Measurements from ENCODE around the gene B3GAT2.
A peak's percentile ranks its signal among the peaks of the same experiment; 100 is the strongest.

The B3GAT2 gene

GRCh38 chr6:70886071-70886470 lies 70.8 kb downstream of the B3GAT2 start:
- H3K4me3 ChIP-seq (ENCODE audit: control insufficient read depth, low read depth, low read length) = no peak overlapping the region
- no peak for TF ChIP-seq CTCF (conservative IDR thresholded peaks at IDR 0.05; ENCODE audit: control insufficient read depth, insufficient read depth, low read depth, low read length)
- no peak for DNase-seq (ENCODE audit: low read depth)

- H3K4me3 ChIP-seq (ENCODE audit: control insufficient read depth, low read depth, low read length) = no peak overlapping the region
- peak; percentile 42 for DNase-seq (ENCODE audit: low read depth)
- peak; percentile 86 for TF ChIP-seq CTCF (conservative IDR thresholded peaks at IDR 0.05; ENCODE audit: control insufficient read depth, insufficient read depth, low read depth, low read length)
Observed at GRCh38 chr6:70884074-70884983, 72.5 kb downstream of the B3GAT2 start.

- H3K4me3 ChIP-seq (ENCODE audit: control insufficient read depth, low read depth, low read length) = no peak overlapping the region
- DNase-seq (ENCODE audit: low read depth) = no peak
- TF ChIP-seq CTCF (conservative IDR thresholded peaks at IDR 0.05; ENCODE audit: control insufficient read depth, insufficient read depth, low read depth, low read length) = no peak
Observed at GRCh38 chr6:70879496-70879895, 77.4 kb downstream of the B3GAT2 start.

GRCh38 chr6:70874181-70874913 lies 82.5 kb downstream of the B3GAT2 start:
- DNase-seq (ENCODE audit: low read depth) = no peak
- H3K4me3 ChIP-seq (ENCODE audit: control insufficient read depth, low read depth, low read length) = no peak overlapping the region
- TF ChIP-seq CTCF (conservative IDR thresholded peaks at IDR 0.05; ENCODE audit: control insufficient read depth, insufficient read depth, low read depth, low read length) = no peak

- H3K4me3 ChIP-seq (ENCODE audit: control insufficient read depth, low read depth, low read length) = no peak overlapping the region
- DNase-seq (ENCODE audit: low read depth) = no peak
- no peak for TF ChIP-seq CTCF (conservative IDR thresholded peaks at IDR 0.05; ENCODE audit: control insufficient read depth, insufficient read depth, low read depth, low read length)
Observed at GRCh38 chr6:70872469-70872868, 84.4 kb downstream of the B3GAT2 start.

- no peak for DNase-seq (ENCODE audit: low read depth)
- TF ChIP-seq CTCF (conservative IDR thresholded peaks at IDR 0.05; ENCODE audit: control insufficient read depth, insufficient read depth, low read depth, low read length) = no peak
- H3K4me3 ChIP-seq (ENCODE audit: control insufficient read depth, low read depth, low read length) = no peak overlapping the region
Observed at GRCh38 chr6:70864401-70864800, 92.5 kb downstream of the B3GAT2 start.
